Prostate gland (tissue), 2 donors: ENCODE results near the gene USP34. TPM values are rescaled to one million over a fixed set of nuclear protein-coding genes. Genes with fewer than 3 reads are reported as not detected.

ENCODE experiments used
- DNase-seq: peaks from one replicate; pipeline ENCODE4 v3.0.0-alpha.2; 2019; ENCODE audit warnings: low spot score
- H3K27ac ChIP-seq, 2 donors: fragments of 200-600 bp; sonication (generic); 2 replicates each; pipeline ENCODE4 v1.5.1; 2017 to 2019
- H3K27me3 ChIP-seq: fragments of 200-600 bp; sonication (generic); replicated peaks from 2 replicates; pipeline ENCODE4 v1.5.1; 2019; ENCODE audit not compliant: insufficient read depth
- H3K36me3 ChIP-seq, 2 donors: fragments of 200-600 bp; sonication (generic); 1 replicate in 1 of 2; 2 replicates in 1 of 2; pipeline versions ENCODE4 v1.5.1 to v1.8.1; 2017 to 2019
- H3K4me1 ChIP-seq: fragments of 200-600 bp; sonication (generic); replicated peaks from 2 replicates; pipeline ENCODE4 v1.5.1; 2019
- H3K4me3 ChIP-seq, 2 donors: fragments of 200-600 bp; sonication (generic); 2 replicates each; pipeline ENCODE4 v1.5.1; 2017 to 2019
- H3K9me3 ChIP-seq: fragments of 200-600 bp; sonication (generic); 2 replicates; pipeline ENCODE4 v1.5.1; 2017
- POLR2A ChIP-seq: fragments of 450-650 bp; IDR thresholded peaks from one replicate; pipeline ENCODE4 v1.6.1; 2016; ENCODE audit warnings: antibody characterized with exemption, mild to moderate bottlenecking
- POLR2AphosphoS5 ChIP-seq: sonication (generic); formaldehyde crosslinking; IDR thresholded peaks from one replicate; pipeline ENCODE4 v1.6.1; 2017; ENCODE audit warnings: antibody characterized with exemption
- WGBS: methylation state at CpG from one replicate; pipeline ENCODE4 v1.1.5; 2018; 5-methylcytosine and 5-hydroxymethylcytosine counted together
- intact Hi-C: fragments of 100-400 bp; cut with DNase I; formaldehyde crosslinking; loops from one replicate; pipeline ENCODE4 v1.14.2; 2022
- total RNA-seq, 2 donors: library from RNA; depleted of rRNA; stranded (reverse); fragments of >200 nt; gene quantifications; one replicate each; pipeline ENCODE4 v1.1.0, GENCODE V29; 2016
- TF ChIP-seq, protein P1 (sequence below), 4 experiments: fragments of 200-600 bp in 2 of 4; fragments of 450-650 bp in 2 of 4; sonication (generic) in 2 of 4; IDR thresholded peaks; 1 replicate in 3 of 4; 2 replicates in 1 of 4; pipeline ENCODE4 v1.5.1; 2016 to 2019; ENCODE audit warnings: antibody characterized with exemption in 4 of 4, mild to moderate bottlenecking in 2 of 4, moderate library complexity in 2 of 4

USP34 gene
- total RNA-seq, 2 donors from 2014 or later = 94.1 to 206 TPM

DNA sequence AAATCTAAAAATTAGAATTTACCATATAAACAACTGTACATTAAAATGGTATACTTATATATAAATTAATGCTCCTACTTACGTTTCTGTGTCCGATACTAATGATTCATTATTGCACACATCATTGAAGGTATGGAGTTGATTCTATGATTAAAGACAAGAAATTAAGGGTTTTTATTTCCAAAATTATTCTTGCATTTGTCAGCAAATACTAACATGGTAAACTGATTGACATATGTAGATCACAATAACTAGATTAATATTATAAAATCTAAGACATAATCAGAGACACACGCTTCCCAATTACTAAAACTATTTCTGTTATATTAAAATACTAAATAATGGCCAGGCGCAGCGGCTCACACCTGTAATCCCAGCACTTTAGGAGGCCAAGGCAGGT lies 92.6 kb downstream of the USP34 start:
- H3K27me3 ChIP-seq = no peaks in the 10 kb centered on the region
- intact Hi-C loops = no loop called here

DNA sequence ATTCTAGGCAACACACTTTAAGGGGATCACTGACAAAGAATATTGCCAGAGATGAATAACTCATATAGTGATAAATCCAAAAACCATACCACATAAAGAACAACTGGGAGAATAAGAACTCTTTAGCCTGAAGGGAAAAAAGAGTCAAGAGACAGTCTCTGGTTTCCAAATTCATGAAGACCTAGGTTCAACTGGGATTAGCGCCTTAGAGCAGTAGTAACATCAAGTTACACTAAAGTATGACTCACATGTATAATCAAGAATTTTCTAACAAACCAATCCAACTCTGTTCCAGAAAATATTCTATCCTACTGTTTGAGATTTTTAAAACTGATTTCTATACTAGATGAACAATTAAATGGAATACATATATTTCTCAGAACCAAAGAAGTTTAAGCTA lies 93.8 kb downstream of the USP34 start:
- WGBS = 91% methylated on average over 1 of the region's 1 CpG
- TF ChIP-seq POLR2AphosphoS5 (no peak), POLR2A (no peak)
- TF ChIP-seq, protein P1, sequence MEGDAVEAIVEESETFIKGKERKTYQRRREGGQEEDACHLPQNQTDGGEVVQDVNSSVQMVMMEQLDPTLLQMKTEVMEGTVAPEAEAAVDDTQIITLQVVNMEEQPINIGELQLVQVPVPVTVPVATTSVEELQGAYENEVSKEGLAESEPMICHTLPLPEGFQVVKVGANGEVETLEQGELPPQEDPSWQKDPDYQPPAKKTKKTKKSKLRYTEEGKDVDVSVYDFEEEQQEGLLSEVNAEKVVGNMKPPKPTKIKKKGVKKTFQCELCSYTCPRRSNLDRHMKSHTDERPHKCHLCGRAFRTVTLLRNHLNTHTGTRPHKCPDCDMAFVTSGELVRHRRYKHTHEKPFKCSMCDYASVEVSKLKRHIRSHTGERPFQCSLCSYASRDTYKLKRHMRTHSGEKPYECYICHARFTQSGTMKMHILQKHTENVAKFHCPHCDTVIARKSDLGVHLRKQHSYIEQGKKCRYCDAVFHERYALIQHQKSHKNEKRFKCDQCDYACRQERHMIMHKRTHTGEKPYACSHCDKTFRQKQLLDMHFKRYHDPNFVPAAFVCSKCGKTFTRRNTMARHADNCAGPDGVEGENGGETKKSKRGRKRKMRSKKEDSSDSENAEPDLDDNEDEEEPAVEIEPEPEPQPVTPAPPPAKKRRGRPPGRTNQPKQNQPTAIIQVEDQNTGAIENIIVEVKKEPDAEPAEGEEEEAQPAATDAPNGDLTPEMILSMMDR (IDR thresholded peaks at IDR 0.05) = no peak
- Histone ChIP-seq H3K9me3 (no peaks in the 10 kb centered on the region), H3K27ac (no peak overlapping the region), H3K4me1 (no peaks in the 10 kb centered on the region), H3K27me3 (no peaks in the 10 kb centered on the region), H3K36me3 (peaks cover 0 to 5% of the 10 kb centered on the region in 2 donors), H3K4me3 (no peak overlapping the region)
- DNase-seq = no peak
- intact Hi-C loops = no loop called here

More for the DNA sequence above, 92.6 kb downstream of the USP34 start:
- TF ChIP-seq POLR2AphosphoS5 (no peak), POLR2A (no peak)
- TF ChIP-seq, protein P1 (IDR thresholded peaks at IDR 0.05) = no peak
- Histone ChIP-seq H3K36me3 (peaks cover 0 to 5% of the 10 kb centered on the region in 2 donors), H3K4me3 (no peak overlapping the region), H3K9me3 (no peaks in the 10 kb centered on the region), H3K4me1 (no peaks in the 10 kb centered on the region), H3K27ac (no peak overlapping the region)
- no peak for DNase-seq
- WGBS = 97% methylated on average over 5 of the region's 5 CpGs

DNA sequence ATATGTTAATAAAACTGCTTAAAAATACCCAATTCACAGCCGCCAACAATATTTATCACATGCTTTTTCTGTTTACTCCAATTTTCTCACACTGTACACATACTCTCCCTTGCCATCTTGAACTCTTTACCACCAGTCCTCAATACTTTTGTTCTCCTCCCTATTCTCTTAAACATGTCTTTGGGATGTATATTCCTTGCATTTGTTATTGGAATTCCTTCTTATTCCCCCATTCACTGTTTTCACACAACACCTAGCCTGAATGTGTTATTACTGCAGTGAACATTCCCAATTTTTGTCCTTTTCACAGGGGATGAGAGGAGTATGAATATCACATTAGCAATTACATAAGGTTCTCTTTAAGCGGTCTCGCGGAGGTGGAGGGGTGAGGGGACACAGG lies 94.7 kb downstream of the USP34 start:
- no peaks in the 10 kb centered on the region for H3K27me3 ChIP-seq
- peaks cover 0 to 5% of the 10 kb centered on the region in 2 donors for H3K36me3 ChIP-seq
- H3K27ac ChIP-seq = no peak overlapping the region
- WGBS = 97% methylated on average over 4 of the region's 4 CpGs
- TF ChIP-seq POLR2A = no peak
- TF ChIP-seq POLR2AphosphoS5 = no peak
- TF ChIP-seq, protein P1 (IDR thresholded peaks at IDR 0.05) = no peak
- DNase-seq = no peak
- no peaks in the 10 kb centered on the region for H3K4me1 ChIP-seq
- H3K9me3 ChIP-seq = no peaks in the 10 kb centered on the region
- H3K4me3 ChIP-seq = no peak overlapping the region
- intact Hi-C loops = no loop called here

DNA sequence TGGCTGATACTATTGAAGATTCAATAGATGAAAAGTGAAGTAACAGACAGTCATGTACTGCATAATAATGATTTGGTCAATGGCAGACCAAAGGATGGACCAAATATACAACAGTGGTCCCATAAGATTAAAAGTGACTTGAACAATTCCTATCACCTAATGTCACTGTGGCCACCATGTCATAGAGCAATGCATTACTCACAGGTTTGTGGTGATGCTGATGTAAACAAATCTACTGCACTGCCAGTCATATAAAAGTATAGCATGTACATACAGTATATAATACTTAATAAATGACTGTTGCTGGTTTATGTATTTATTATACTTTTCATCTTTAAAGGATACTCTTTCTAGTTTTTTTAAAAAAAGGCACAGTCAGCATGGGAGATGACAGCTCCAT lies 99.9 kb downstream of the USP34 start:
- no peak for DNase-seq
- no peak for TF ChIP-seq POLR2A
- TF ChIP-seq POLR2AphosphoS5 = no peak
- TF ChIP-seq, protein P1 (IDR thresholded peaks at IDR 0.05) = no peak
- H3K27me3 ChIP-seq = no peaks in the 10 kb centered on the region
- H3K36me3 ChIP-seq = no peaks in the 10 kb centered on the region
- no peak overlapping the region for H3K4me3 ChIP-seq
- no peaks in the 10 kb centered on the region for H3K9me3 ChIP-seq
- H3K4me1 ChIP-seq = no peaks in the 10 kb centered on the region
- intact Hi-C loops = no loop called here
- no peak overlapping the region for H3K27ac ChIP-seq
